Heart left ventricle (tissue), 13 donors: ENCODE data around the gene ITSN1.

ENCODE experiments used
- CTCF ChIP-seq, 12 donors: fragments of 200-600 bp; sonication (generic) in 4 of 12; IDR thresholded peaks; one replicate each; pipeline versions ENCODE4 v1.5.0 to v1.8.0; 2018 to 2022; ENCODE audit warnings: antibody characterized with exemption in 12 of 12, mild to moderate bottlenecking in 5 of 12
- POLR2A ChIP-seq, 2 donors: fragments of 450-650 bp; IDR thresholded peaks; one replicate each; pipeline ENCODE4 v1.6.1; 2017; ENCODE audit warnings: antibody characterized with exemption in 2 of 2, mild to moderate bottlenecking in 2 of 2, moderate library complexity in 2 of 2
- donor health status: ischemic (EF 13 %, LVEDD 7.1; RV severe dilation, severe dysfunction).
- donor health status: DM: no; HTN: yes; CAD: no.
- donor health status: DM: no; HTN: no; CAD: no.
- donor health status: ischemic (EF 25% LVEDD 6.9; RV normal size, moderate dysfunction).
- donor health status: ischemic (EF 25% LVEDD 5.7; RV mildly dilated, moderate dysfunction).
- donor health status: ischemic (EF 35%, LVEDD 5.7; RV mildly dilated, moderate dysfunction).
- donor health status: nonischemic (EF 11% LVEDD 7.7; RV severe dilation, severe dysfunction).
- donor health status: DM: yes; HTN: yes; CAD: no.
- donor health status: PGD.
- donor health status: ischemic (EF 29% LVEDD 5.4; RV normal size, mild dysfunction).
- donor health status: nonischemic (EF 23%, LVEDD 6.1; RV moderate dilation, normal function).

- TF ChIP-seq POLR2A (IDR thresholded peaks at IDR 0.05) (no peak), CTCF (IDR thresholded peaks at IDR 0.05) (no peak)
Measured at GRCh38 chr21:33780631-33781030, 138.3 kb downstream of the ITSN1 start.
